Upper lobe of left lung (tissue), 4 donors: ENCODE results near the gene FAT2.

Experiments used
- EP300 ChIP-seq, 4 donors: sonication (generic); formaldehyde crosslinking; IDR thresholded peaks; one replicate each; pipeline ENCODE4 v1.5.1; 2017; ENCODE audit warnings: antibody characterized with exemption in 4 of 4, control low read depth in 2 of 4
- POLR2A ChIP-seq, 4 donors: fragments of 450-650 bp; IDR thresholded peaks; one replicate each; pipeline ENCODE4 v1.5.1; 2016 to 2017; ENCODE audit warnings: antibody characterized with exemption in 4 of 4, mild to moderate bottlenecking in 2 of 4
- POLR2AphosphoS5 ChIP-seq, 2 donors: sonication (generic); formaldehyde crosslinking; IDR thresholded peaks; one replicate each; pipeline ENCODE4 v1.5.1; 2017; ENCODE audit warnings: antibody characterized with exemption in 2 of 2
- TF ChIP-seq, protein P1 (sequence below), 6 experiments: fragments of 450-650 bp in 4 of 6; fragments of 200-600 bp in 2 of 6; sonication (generic) in 2 of 6; IDR thresholded peaks; one replicate each; pipeline ENCODE4 v1.5.1; 2016 to 2019; ENCODE audit warnings: antibody characterized with exemption in 6 of 6

DNA sequence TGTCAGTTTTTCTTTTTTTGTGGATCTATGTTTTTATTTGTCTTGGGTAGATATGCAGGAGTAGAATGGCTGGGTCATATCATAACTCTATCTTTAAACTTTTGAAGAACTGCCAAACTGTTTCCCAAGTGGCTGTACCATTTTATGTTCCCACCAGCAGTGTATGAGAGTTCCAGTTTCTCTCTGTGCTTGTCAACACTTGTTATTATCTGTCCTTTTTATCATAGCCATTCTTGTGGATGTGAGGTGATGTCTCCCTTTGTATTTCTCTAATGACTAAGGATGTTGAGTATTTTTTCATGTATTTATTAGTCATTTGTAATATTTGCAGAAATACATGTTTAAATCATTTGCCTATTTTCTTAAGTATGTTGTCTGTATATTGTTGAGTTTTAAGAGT lies 17.4 kb upstream of the FAT2 start:
- no peak for TF ChIP-seq POLR2A (IDR thresholded peaks at IDR 0.05)
- TF ChIP-seq, protein P1, sequence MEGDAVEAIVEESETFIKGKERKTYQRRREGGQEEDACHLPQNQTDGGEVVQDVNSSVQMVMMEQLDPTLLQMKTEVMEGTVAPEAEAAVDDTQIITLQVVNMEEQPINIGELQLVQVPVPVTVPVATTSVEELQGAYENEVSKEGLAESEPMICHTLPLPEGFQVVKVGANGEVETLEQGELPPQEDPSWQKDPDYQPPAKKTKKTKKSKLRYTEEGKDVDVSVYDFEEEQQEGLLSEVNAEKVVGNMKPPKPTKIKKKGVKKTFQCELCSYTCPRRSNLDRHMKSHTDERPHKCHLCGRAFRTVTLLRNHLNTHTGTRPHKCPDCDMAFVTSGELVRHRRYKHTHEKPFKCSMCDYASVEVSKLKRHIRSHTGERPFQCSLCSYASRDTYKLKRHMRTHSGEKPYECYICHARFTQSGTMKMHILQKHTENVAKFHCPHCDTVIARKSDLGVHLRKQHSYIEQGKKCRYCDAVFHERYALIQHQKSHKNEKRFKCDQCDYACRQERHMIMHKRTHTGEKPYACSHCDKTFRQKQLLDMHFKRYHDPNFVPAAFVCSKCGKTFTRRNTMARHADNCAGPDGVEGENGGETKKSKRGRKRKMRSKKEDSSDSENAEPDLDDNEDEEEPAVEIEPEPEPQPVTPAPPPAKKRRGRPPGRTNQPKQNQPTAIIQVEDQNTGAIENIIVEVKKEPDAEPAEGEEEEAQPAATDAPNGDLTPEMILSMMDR (IDR thresholded peaks at IDR 0.05), result no peak
- no peak for TF ChIP-seq POLR2AphosphoS5 (IDR thresholded peaks at IDR 0.05)
- no peak for TF ChIP-seq EP300 (IDR thresholded peaks at IDR 0.05)
